ENCODE measurements around the gene IRF7.

IRF7 gene

DNA sequence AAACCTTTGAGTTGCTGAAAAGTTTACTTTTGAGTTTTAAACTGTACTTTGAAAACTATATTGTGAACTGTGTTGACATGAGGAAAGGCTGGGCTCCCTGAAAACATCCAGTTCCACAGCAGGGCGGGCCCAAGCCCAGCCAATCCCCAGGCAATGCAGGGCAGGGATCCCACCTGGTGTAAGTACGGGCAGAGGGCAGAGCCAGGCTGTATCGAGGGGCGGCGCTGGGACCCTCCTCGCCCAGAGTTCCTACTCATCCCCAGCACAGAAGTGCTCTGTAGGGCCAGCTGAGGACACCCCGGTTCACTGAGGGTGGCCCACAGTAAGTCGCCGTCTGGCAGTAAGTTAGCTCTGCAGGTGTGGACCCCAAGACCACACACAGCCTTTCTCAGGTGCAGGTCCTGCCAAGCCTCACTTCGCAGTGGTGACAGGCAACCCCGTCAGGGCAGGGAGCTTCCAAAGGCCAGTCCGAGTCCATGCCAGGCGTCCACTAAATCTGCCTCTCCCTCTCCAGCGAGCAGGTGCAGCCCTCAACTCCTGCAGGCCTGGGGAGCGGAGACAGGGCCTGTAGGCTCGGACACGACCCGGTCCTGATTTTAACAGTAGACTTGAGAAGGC, 48.6 kb downstream of the IRF7 start:
- Histone ChIP-seq H3K9me3 (ENCODE audit: low read depth, low read length) (no peaks in the 10 kb centered on the region), H3K27ac (no peak overlapping the region), H3K36me3 (ENCODE audit: insufficient read depth, low read length) (no peaks in the 10 kb centered on the region), H3K9ac (ENCODE audit: insufficient read length) (no peak overlapping the region), H3K4me3 (peak overlapping the region; percentile 80)
- TF ChIP-seq EZH2 (IDR thresholded peaks at IDR 0.05) (no peak), POLR2AphosphoS5 (IDR thresholded peaks at IDR 0.05; ENCODE audit: borderline replicate concordance, low read depth, low read length) (no peak), FOXP2 (optimal IDR thresholded peaks at IDR 0.05; ENCODE audit: control extremely low read depth, extremely low read length, insufficient read depth) (no peak)
- DNase-seq (ENCODE audit: low read depth, low spot score), result no peak

DNA sequence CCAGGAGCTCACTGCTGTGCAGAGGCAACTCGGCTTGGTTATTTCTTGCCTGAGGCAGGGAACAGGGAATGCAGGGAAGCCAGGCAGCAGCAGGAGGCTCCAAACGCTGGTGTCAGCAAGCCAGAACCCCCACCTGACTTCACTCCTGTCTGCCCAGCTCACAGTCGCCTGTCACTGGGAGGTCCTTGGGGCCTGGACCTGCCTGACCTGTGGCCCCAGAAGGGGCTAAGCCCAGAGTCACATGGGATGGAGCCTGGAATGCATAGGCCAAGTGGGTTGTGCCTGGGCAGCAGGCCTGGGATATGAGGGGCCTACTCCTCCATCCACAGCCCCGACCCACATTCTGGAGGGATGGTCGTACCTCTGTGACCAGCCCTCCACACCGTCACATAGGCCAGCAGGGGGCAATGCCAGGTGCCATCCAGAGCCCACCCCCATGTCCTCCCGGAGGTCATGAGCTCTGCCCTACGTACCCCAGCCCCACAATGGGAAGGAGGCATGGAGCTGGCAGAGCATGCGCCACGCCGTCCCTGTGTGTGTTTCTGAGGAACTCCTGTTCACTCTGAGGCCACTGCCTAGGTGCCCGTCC, 49.7 kb downstream of the IRF7 start:
- no peak overlapping the region for H3K9ac ChIP-seq (ENCODE audit: insufficient read length)

DNA sequence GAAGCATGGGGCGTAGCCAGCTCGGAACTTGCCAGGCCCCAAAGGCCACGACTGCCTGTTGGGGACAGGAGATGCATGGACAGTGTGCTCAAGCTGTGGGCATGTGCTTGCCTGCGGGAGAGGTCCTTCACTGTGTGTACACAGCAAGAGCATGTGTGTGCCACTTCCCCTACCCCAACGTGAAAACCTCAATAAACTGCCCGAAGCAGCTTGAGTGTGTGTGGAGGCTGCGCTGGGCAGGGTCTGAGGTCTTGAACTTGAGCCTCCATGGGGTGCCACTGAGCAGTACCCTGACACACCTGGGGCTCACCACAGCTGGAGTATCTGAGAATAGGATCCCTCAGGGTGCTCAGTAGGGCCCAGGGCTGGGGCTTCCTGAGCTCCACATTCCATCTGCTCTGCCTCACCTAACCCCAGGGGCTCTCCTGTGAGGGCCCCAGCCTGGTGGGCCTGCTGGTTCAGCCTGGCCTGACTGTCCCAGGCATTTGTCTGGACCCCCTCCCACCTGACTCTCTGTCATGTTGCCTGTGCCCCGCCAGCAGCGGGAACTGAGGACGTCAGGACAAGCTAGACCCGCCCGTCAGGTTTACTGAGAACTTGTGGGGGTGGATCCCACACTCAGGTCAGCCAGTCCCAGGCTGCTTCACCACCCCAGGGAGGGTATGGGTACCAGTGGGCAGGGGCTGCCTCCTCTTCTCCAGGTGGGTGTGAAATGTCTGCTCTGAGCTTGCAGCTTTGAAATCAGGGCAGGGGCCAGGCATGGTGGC, 51.8 kb downstream of the IRF7 start:
- H3K4me3 ChIP-seq, result no peak overlapping the region
- no peak overlapping the region for H3K9ac ChIP-seq (ENCODE audit: insufficient read length)
- no peak for TF ChIP-seq POLR2AphosphoS5 (IDR thresholded peaks at IDR 0.05; ENCODE audit: borderline replicate concordance, low read depth, low read length)
- no peak for TF ChIP-seq FOXP2 (optimal IDR thresholded peaks at IDR 0.05; ENCODE audit: control extremely low read depth, extremely low read length, insufficient read depth)
- TF ChIP-seq EZH2 (IDR thresholded peaks at IDR 0.05), result no peak
- no peaks in the 10 kb centered on the region for H3K36me3 ChIP-seq (ENCODE audit: insufficient read depth, low read length)
- no peak for DNase-seq (ENCODE audit: low read depth, low spot score)
- H3K27ac ChIP-seq, result no peak overlapping the region
- H3K9me3 ChIP-seq (ENCODE audit: low read depth, low read length), result no peaks in the 10 kb centered on the region

More for the DNA sequence above, 49.7 kb downstream of the IRF7 start:
- peak overlapping the region; percentile 43 for H3K4me3 ChIP-seq
- TF ChIP-seq FOXP2 (optimal IDR thresholded peaks at IDR 0.05; ENCODE audit: control extremely low read depth, extremely low read length, insufficient read depth) (no peak), EZH2 (IDR thresholded peaks at IDR 0.05) (no peak), POLR2AphosphoS5 (IDR thresholded peaks at IDR 0.05; ENCODE audit: borderline replicate concordance, low read depth, low read length) (no peak; the same call in 1 of the 2 replicates)
- no peak for DNase-seq (ENCODE audit: low read depth, low spot score)
- H3K27ac ChIP-seq, result peak overlapping the region; percentile 85
- H3K9me3 ChIP-seq (ENCODE audit: low read depth, low read length), result no peaks in the 10 kb centered on the region
- no peaks in the 10 kb centered on the region for H3K36me3 ChIP-seq (ENCODE audit: insufficient read depth, low read length)

DNA sequence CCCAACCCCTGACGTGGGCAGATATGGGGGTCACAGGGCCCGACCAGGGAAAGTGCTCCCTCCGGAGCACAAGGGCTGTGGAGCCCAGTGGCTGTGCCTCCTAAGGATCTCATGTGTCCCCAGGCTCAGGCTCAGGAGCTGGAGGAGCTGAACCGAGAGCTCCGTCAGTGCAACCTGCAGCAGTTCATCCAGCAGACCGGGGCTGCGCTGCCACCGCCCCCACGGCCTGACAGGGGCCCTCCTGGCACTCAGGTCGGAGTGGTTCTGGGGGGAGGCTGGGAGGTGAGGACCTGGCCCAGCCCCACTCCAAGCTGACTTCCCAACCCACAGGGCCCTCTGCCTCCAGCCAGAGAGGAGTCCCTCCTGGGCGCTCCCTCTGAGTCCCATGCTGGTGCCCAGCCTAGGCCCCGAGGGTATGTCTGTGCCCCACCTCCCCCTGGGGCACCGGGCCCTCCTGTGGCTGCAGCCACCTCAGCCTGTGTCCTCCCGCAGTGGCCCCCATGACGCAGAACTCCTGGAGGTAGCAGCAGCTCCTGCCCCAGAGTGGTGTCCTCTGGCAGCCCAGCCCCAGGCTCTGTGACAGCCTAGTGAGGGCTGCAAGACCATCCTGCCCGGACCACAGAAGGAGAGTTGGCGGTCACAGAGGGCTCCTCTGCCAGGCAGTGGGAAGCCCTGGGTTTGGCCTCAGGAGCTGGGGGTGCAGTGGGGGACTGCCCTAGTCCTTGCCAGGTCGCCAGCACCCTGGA, 52.5 kb downstream of the IRF7 start:
- H3K36me3 ChIP-seq (ENCODE audit: insufficient read depth, low read length), result no peaks in the 10 kb centered on the region
- DNase-seq (ENCODE audit: low read depth, low spot score), result no peak
- no peaks in the 10 kb centered on the region for H3K9me3 ChIP-seq (ENCODE audit: low read depth, low read length)
- TF ChIP-seq EZH2 (IDR thresholded peaks at IDR 0.05) (no peak), POLR2AphosphoS5 (IDR thresholded peaks at IDR 0.05; ENCODE audit: borderline replicate concordance, low read depth, low read length) (no peak), FOXP2 (optimal IDR thresholded peaks at IDR 0.05; ENCODE audit: control extremely low read depth, extremely low read length, insufficient read depth) (no peak)
- H3K27ac ChIP-seq, result no peak overlapping the region
- H3K9ac ChIP-seq (ENCODE audit: insufficient read length), result no peak overlapping the region
- H3K4me3 ChIP-seq, result no peak overlapping the region
